C4-2B (cell line): ENCODE measurements around the gene MIR17HG.

Experiments
- H3K27ac ChIP-seq: fragments of 450-650 bp; 2 replicates; pipeline ENCODE4 v1.5.1; 2017
- CTCF ChIP-seq: fragments of 450-650 bp; conservative IDR thresholded peaks from 2 replicates; pipeline ENCODE4 v1.5.1; 2017; ENCODE audit warnings: mild to moderate bottlenecking
- ZFX ChIP-seq: fragments of 450-650 bp; IDR thresholded peaks from 2 replicates; pipeline ENCODE4 v1.6.1; 2017

The MIR17HG gene

DNA sequence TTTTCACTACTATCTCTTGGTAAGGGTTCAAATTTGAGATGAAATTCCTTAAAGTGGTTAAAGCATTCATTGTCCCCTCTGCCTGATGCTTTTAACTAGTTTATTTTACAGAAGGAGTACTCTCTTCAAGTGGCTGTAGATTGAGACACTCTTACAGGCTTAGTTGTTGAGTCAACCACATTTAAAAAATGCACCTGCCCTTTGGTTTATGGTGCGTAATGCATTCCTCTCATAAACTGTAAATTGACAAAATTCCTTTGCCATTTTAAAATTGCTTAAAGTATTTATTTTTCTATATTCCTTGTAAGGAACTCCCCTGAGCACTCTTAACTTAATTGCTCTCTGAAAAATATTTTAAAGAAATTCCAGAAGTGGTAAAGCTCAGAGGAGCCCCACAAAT lies 50.1 kb downstream of the MIR17HG start:
- no peak overlapping the region for H3K27ac ChIP-seq
- no peak for TF ChIP-seq CTCF
- TF ChIP-seq ZFX = no peak

GRCh38 chr13:91398413-91399188 lies 51.1 kb downstream of the MIR17HG start, which contains the start of gene GPC5:
TSS of gene GPC5 (plus strand) at chr13:91398621.
- H3K27ac ChIP-seq = no peak within 1 kb of the TSS
- TF ChIP-seq ZFX (no peak), CTCF (no peak)

DNA sequence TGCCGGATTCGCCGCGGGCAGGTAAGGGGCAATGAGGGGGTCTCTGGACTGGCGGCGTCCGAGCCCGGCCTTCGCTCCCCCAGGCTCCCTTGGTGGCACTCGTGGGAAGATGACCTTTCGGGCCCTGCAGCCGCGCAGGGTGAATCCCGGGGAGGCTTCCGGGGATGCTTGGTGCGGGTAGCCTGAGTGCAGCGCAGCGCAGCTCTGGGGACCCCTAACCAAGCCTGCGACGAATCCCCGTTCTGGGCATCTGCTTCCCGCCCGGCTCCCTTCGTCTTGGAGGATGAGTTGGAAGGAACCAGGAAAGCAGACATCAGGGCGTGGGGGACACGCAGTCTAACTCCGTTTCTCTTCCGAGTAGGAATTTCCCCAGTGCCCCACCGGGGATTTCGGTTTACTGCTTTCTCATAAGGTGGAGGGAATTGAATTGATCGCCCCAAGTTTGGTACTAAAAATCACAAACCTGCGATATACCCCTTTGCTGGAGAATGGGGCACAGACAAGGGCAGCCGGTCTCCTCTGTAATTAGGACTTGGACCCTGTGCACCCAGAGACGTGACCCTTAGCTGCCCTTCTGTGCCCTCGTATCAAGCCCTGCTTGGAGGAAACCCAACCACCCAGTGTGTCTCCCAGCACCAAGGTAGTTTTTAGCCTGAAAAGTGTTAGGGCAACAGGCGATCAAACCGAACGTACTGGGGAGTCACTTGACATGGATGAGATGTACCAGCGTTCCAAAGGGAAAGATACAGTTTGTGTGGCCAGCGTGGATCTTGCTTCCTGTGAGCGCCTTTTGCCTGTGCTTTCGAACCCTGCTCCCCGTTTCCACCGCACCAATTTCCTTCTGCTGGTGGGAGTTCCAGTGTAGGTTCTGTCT lies 51.9 kb downstream of the MIR17HG start:
- no peak overlapping the region for H3K27ac ChIP-seq
- no peak for TF ChIP-seq CTCF
- TF ChIP-seq ZFX = no peak

DNA sequence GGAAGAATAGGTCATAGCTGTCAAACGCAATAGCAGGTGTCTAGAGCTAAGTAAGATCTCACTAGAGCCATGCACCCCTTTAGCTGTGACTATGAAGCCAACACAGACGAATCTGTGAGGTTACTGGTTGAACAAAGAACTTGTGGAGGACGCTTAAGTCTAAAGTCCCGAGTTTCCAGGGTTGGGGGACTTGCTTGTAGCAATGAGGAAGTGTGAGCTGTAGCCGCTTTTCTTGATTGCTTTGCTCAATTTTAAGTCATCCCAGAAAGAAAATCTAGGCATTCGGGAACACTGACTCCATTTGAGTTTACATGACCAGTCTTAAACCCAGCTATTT lies 52.5 kb downstream of the MIR17HG start:
- no peak overlapping the region for H3K27ac ChIP-seq
- TF ChIP-seq ZFX (no peak), CTCF (no peak)

- H3K27ac ChIP-seq = no peak overlapping the region
- TF ChIP-seq ZFX (no peak), CTCF (no peak)
Observed at GRCh38 chr13:91400671-91401070, 53.2 kb downstream of the MIR17HG start.

- TF ChIP-seq ZFX = no peak
- no peak for TF ChIP-seq CTCF
- no peak overlapping the region for H3K27ac ChIP-seq
Observed at GRCh38 chr13:91401920-91402319, 54.4 kb downstream of the MIR17HG start.
